Mesendoderm (in vitro differentiated cells): Measurements from ENCODE around the gene RCE1.

Experiments used
- DNase-seq: peaks from one replicate; pipeline ENCODE4 v3.0.0; 2013
- H2AK5ac ChIP-seq: 2 replicates; pipeline ENCODE4 v1.6.1; 2013; ENCODE audit warnings: low read length, inconsistent platforms
- H2BK120ac ChIP-seq: 2 replicates; pipeline ENCODE4 v1.6.1; 2013; ENCODE audit warnings: low read depth, mild to moderate bottlenecking, low read length, moderate library complexity, mixed read lengths
- H2BK15ac ChIP-seq: replicated peaks from 2 replicates; pipeline ENCODE4 v1.6.1; 2013; ENCODE audit warnings: low read depth, mild to moderate bottlenecking, moderate library complexity
- H2BK5ac ChIP-seq: 2 replicates; pipeline ENCODE4 v1.6.1; 2013; ENCODE audit warnings: low read length, inconsistent platforms
- H3K18ac ChIP-seq: 2 replicates; pipeline ENCODE4 v1.6.1; 2013; ENCODE audit warnings: mild to moderate bottlenecking, low read length, mixed read lengths
- H3K23ac ChIP-seq: one replicate; pipeline ENCODE4 v1.6.1; 2013; ENCODE audit warnings: low read length
- H3K27ac ChIP-seq: 2 replicates; pipeline ENCODE4 v1.5.1; 2013; ENCODE audit warnings: low read depth, mild to moderate bottlenecking, inconsistent platforms, low read length, moderate library complexity
- H3K27me3 ChIP-seq: 2 replicates; pipeline ENCODE4 v1.6.1; 2013; ENCODE audit warnings: low read length, control low read depth, mild to moderate bottlenecking, inconsistent platforms; ENCODE audit not compliant: insufficient read depth, poor library complexity
- H3K36me3 ChIP-seq: 2 replicates; pipeline ENCODE4 v1.6.1; 2013; ENCODE audit warnings: low read length, inconsistent platforms; ENCODE audit not compliant: control insufficient read depth, insufficient read depth
- H3K4ac ChIP-seq: one replicate; pipeline ENCODE4 v1.6.1; 2013; ENCODE audit warnings: low read depth, mild to moderate bottlenecking, low read length, moderate library complexity
- H3K4me1 ChIP-seq: 2 replicates; pipeline ENCODE4 v1.6.1; 2013; ENCODE audit warnings: low read depth, low read length, inconsistent platforms; ENCODE audit not compliant: control insufficient read depth
- H3K4me2 ChIP-seq: 2 replicates; pipeline ENCODE4 v1.6.1; 2013; ENCODE audit warnings: low read length
- H3K4me3 ChIP-seq: 2 replicates; pipeline ENCODE4 v1.5.1; 2013; ENCODE audit warnings: mild to moderate bottlenecking, low read length
- H3K56ac ChIP-seq: one replicate; pipeline ENCODE4 v1.6.1; 2013; ENCODE audit warnings: low read length
- H3K79me1 ChIP-seq: 2 replicates; pipeline ENCODE4 v1.6.1; 2013; ENCODE audit warnings: low read length, inconsistent platforms
- H3K79me2 ChIP-seq: 2 replicates; pipeline ENCODE4 v1.6.1; 2013; ENCODE audit warnings: mild to moderate bottlenecking, low read length; ENCODE audit not compliant: control insufficient read depth, insufficient read depth
- H3K9ac ChIP-seq: 2 replicates; pipeline ENCODE4 v1.6.1; 2013; ENCODE audit warnings: low read length, inconsistent platforms
- H4K5ac ChIP-seq: one replicate; pipeline ENCODE4 v1.6.1; 2013; ENCODE audit warnings: low read length
- H4K8ac ChIP-seq: one replicate; pipeline ENCODE4 v1.6.1; 2013; ENCODE audit warnings: low read depth, mild to moderate bottlenecking, control low read depth, low read length, moderate library complexity
- WGBS: extraction: QIAGEN DNeasy Blood & Tissue Kit; methylation state at CpG from one replicate; pipeline ENCODE4 v1.1.7; 2013; ENCODE audit warnings: low lambda C conversion rate, missing lambda C conversion rate; ENCODE audit not compliant: insufficient coverage; ENCODE audit errors: extremely low coverage; 5-methylcytosine and 5-hydroxymethylcytosine counted together

The RCE1 gene

DNA sequence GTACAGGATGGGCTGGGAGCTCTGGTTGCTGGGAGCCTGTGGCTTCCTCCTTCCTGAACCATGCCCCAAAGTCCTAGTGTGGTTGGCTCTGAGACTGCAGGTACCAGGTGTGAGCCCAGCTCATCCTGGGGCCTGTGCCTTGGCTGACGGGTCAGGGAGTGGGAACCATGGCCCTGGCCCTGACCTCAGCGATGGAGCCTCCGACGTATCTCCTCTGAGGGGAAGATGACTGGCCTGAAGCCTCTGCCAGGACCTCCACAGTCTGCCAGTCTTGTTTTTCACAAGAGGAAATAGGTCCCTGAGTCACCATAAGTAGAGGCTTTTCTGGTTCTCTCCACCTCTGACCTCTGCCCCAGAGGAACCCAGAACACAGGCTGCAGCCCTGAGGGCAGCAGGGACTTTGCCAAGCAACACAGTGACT, 3.4 kb downstream of the RCE1 start:
- H4K8ac ChIP-seq = no peak overlapping the region
- H3K4ac ChIP-seq = no peak overlapping the region
- H2BK15ac ChIP-seq = no peak overlapping the region
- no peak overlapping the region for H3K4me2 ChIP-seq
- H3K27me3 ChIP-seq = no peaks in the 10 kb centered on the region
- H3K4me3 ChIP-seq = no peak overlapping the region
- no peak overlapping the region for H4K5ac ChIP-seq
- no peak overlapping the region for H3K27ac ChIP-seq
- H2AK5ac ChIP-seq = no peak overlapping the region
- H3K23ac ChIP-seq = no peak overlapping the region
- no peak overlapping the region for H3K18ac ChIP-seq
- H3K79me1 ChIP-seq = peaks cover 22% of the 10 kb centered on the region
- no peak for DNase-seq
- no peak overlapping the region for H3K56ac ChIP-seq
- peaks cover 21% of the 10 kb centered on the region for H3K79me2 ChIP-seq
- H2BK5ac ChIP-seq = no peak overlapping the region
- no peak overlapping the region for H3K9ac ChIP-seq
- H2BK120ac ChIP-seq = no peak overlapping the region
- H3K36me3 ChIP-seq = peaks cover 5% of the 10 kb centered on the region
- no CpG with 5 or more reads among the region's 4 CpGs for WGBS
- peaks cover 7% of the 10 kb centered on the region for H3K4me1 ChIP-seq

DNA sequence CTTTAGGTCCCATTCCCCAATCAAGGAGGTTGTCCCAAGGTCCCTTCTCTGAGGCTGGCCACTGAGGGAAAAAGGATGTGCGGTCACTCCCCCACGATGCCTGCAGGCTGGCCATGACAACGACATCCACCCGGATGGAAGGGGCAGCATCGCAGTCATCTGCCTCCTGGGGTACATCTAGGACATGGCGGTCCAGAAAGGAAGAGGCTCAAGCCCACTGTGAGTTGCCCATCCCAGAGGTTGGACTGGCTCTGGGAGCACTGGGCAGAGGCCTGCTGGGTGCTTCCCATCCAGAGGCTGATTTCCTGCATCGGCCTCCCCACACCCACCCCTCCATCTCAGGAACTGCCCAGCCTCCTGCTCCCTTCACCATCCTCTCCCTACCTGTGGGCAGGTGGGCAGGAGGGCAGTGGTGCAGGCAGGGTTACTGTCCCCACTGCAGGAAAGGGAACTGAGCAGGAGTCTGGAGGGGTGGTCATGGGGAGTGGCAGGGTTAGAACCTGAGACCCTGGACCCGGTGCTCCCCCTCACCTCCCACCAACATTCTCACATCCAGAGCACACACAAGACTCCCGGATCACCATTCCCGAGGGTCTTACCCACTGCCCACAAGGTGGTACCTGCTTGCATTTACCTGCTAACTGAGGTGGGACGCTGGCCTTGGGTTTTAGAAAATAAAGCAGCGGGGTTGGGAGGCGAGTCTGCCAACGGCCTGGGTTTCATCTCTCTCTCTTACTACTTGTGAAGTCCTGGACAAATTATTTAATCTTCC, 4.4 kb downstream of the RCE1 start:
- Histone ChIP-seq H3K79me1 (peaks cover 18% of the 10 kb centered on the region), H3K36me3 (peaks cover 5% of the 10 kb centered on the region), H3K4me1 (peaks cover 7% of the 10 kb centered on the region), H3K9ac (no peak overlapping the region), H3K27me3 (no peaks in the 10 kb centered on the region), H3K4me2 (no peak overlapping the region), H3K4me3 (no peak overlapping the region), H3K4ac (no peak overlapping the region), H3K23ac (no peak overlapping the region), H3K56ac (no peak overlapping the region), H3K18ac (no peak overlapping the region), H2AK5ac (no peak overlapping the region), H4K8ac (no peak overlapping the region), H4K5ac (no peak overlapping the region), H2BK5ac (no peak overlapping the region), H3K27ac (no peak overlapping the region), H2BK15ac (no peak overlapping the region), H3K79me2 (peaks cover 19% of the 10 kb centered on the region), H2BK120ac (no peak overlapping the region)
- no CpG with 5 or more reads among the region's 14 CpGs for WGBS
- DNase-seq = no peak

DNA sequence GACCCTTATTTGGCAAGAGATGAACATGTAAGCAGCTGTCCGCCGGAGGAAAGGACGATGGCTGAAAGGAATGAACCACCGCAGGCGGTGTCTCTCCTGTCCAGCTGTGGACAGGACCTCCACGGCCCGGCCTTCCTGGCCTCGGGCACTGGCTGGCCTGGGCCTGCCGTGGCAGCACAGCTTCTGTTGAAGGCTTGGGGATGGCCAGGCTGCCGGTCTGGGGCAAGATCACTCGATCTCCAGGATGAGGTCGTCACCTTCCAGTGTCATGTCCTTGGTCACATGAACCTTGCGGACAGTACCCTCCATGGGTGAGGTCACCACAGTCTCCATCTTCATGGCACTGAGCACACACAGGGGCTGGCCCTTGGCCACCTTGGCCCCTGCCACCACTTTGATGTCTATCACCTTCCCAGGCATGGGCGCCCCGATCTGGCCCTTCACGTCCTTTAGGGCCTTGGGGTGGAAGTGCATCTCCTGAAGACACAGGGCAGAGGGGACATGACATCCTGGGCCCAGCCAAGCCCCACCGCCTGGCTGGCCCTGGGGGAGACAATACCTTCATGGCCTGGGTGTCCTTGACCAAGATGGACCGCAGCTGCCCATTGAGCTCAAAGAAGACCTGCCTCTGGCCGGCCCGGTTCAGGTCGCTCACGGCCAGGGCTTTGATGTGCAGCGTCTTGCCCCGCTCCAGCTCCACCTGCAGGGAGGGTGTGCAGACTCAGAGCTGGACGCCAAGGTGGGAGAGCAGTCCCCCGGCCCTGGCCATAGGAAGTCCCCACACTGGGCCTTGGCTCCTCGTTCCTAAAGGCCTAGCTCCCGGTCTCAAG, 5.6 kb downstream of the RCE1 start:
- no peak overlapping the region for H2BK120ac ChIP-seq
- no peak overlapping the region for H3K4ac ChIP-seq
- H3K27me3 ChIP-seq = no peaks in the 10 kb centered on the region
- no peak overlapping the region for H3K18ac ChIP-seq
- H4K8ac ChIP-seq = no peak overlapping the region
- H3K27ac ChIP-seq = no peak overlapping the region
- no peak overlapping the region for H4K5ac ChIP-seq
- H3K79me1 ChIP-seq = peaks cover 14% of the 10 kb centered on the region
- H3K9ac ChIP-seq = no peak overlapping the region
- no CpG with 5 or more reads among the region's 28 CpGs for WGBS
- peaks cover 5% of the 10 kb centered on the region for H3K36me3 ChIP-seq
- peaks cover 15% of the 10 kb centered on the region for H3K79me2 ChIP-seq
- H3K23ac ChIP-seq = no peak overlapping the region
- no peak overlapping the region for H2BK5ac ChIP-seq
- H3K4me1 ChIP-seq = peaks cover 7% of the 10 kb centered on the region
- H3K4me2 ChIP-seq = no peak overlapping the region
- no peak overlapping the region for H2BK15ac ChIP-seq
- H3K4me3 ChIP-seq = no peak overlapping the region
- no peak overlapping the region for H3K56ac ChIP-seq
- DNase-seq = no peak
- H2AK5ac ChIP-seq = no peak overlapping the region

DNA sequence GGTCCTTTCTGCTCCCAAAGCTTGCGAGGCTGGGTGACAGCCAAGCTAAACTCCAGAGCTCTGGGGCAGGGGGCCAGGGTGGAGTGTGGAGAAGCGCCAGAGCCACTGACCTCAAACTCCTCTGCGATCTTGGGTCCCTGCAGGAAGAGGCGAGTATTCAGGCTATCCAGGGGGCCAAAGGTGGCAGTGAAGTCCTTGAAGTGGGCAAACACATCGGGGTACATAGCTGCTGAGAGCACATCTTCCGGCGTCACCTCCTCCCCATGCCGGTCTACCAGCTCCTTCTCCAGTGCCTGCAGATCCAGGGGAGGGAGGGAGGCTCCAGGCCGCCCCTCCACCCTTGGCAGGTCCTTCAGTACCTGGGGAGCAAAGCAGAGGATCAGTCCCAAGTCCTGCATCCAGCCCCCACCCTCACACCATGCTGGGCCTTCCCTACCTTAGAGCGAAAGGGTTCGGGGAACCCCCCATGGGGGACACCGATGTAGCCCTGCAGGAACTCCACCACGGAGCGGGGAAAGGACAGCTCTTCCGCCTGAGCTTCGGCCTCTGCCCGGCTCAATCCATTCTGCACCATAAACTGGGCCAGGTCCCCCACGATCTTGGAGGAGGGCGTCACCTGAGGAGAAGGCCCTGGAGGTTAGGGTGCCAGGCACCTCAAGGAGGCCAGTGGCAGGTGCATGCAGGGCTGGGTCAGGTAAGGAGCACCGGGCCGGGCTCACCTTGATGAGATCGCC, 6.4 kb downstream of the RCE1 start:
- Histone ChIP-seq H3K4me2 (no peak overlapping the region), H3K18ac (no peak overlapping the region), H2AK5ac (no peak overlapping the region), H3K27me3 (no peaks in the 10 kb centered on the region), H3K27ac (no peak overlapping the region), H3K4me3 (no peak overlapping the region), H4K8ac (no peak overlapping the region), H3K4me1 (no peaks in the 10 kb centered on the region), H2BK15ac (no peak overlapping the region), H3K79me1 (peaks cover 7% of the 10 kb centered on the region), H3K36me3 (peaks cover 5% of the 10 kb centered on the region), H3K79me2 (peaks cover 7% of the 10 kb centered on the region), H3K56ac (no peak overlapping the region), H3K23ac (no peak overlapping the region), H4K5ac (no peak overlapping the region), H2BK5ac (no peak overlapping the region), H3K9ac (no peak overlapping the region), H3K4ac (no peak overlapping the region), H2BK120ac (no peak overlapping the region)
- no peak for DNase-seq
- WGBS = no CpG with 5 or more reads among the region's 22 CpGs

DNA sequence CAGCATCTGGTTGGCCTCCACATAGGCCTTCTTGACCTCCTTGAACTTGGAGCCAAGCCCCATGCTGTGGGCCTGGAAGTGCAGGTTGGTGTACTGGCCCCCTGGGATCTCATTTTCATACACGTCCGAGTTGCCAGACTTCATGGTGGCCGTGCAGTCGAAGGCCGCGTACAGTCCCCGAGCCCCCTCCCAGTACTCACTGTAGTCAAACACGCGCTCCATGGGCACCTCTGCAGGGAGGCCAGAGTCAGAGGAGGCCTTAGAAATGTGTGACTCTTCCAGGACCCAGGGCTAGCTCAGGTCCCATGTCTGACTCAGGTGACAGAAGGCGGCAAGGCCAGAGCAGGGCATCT, 7.0 kb downstream of the RCE1 start:
- H3K36me3 ChIP-seq = peaks cover 2% of the 10 kb centered on the region
- no peak for DNase-seq

More for the DNA sequence above, 7.0 kb downstream of the RCE1 start:
- Histone ChIP-seq H3K9ac (no peak overlapping the region), H2BK120ac (no peak overlapping the region), H2BK15ac (no peak overlapping the region), H3K4me2 (no peak overlapping the region), H2BK5ac (no peak overlapping the region), H3K79me2 (peaks cover 2% of the 10 kb centered on the region), H3K23ac (no peak overlapping the region), H3K56ac (no peak overlapping the region), H3K4ac (no peak overlapping the region), H3K27me3 (no peaks in the 10 kb centered on the region), H3K4me3 (no peak overlapping the region), H4K5ac (no peak overlapping the region), H2AK5ac (no peak overlapping the region), H3K27ac (no peak overlapping the region), H3K4me1 (no peaks in the 10 kb centered on the region), H3K79me1 (peaks cover 2% of the 10 kb centered on the region), H3K18ac (no peak overlapping the region), H4K8ac (no peak overlapping the region)
- no CpG with 5 or more reads among the region's 10 CpGs for WGBS
